ENCODE measurements around the gene RASGEF1C.

DNA sequence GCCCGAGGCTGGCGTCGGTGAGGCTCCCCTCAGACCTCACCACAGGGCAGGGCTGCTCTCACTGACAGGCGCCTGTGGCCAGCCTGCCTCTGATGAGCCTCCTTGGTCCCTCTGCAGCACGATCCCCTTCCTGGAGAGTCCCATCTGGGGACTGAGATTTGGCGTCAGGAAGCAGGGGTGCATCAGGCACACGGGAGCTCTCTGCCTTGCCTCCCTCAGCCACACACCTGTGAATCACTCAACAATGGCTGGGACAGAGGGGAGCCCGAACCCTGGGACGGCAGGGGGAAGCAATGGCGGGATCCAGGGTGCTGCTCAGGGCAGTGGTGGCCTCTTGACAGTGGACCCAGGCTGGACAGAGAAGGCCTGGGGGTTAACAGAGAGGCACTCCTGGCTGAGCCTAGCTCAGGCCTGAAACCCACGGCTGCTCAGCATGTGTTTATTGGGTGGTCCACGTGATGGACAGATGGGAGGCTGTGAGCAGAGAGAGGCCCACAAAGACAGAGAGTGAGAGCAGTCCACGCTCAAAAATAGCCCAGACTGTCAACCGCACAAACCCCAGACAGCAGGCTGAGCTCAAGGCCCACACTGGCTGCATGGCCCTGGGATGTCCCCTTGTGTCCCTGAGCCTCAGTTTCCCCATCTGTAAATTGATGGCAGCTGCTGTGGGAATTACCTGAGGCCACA, 11.9 kb downstream of the RASGEF1C start:
- no peak for TF ChIP-seq POLR2AphosphoS5 (IDR thresholded peaks at IDR 0.05)
- TF ChIP-seq CTCF (IDR thresholded peaks at IDR 0.05 in 8 of 11, conservative IDR thresholded peaks at IDR 0.05 in 3 of 11) = no peak
